HG02623 (cell line): Measurements from ENCODE around the gene MTERF1.
"Not testable (repeated sequence)": the region's sequence is repeated elsewhere in the genome, so short reads cannot be mapped to it uniquely, and the experiment has no call there.

Source experiments
- ATAC-seq: cut with Tn5 transposase; IDR thresholded peaks from one replicate; pipeline ENCODE4 v1.9.1; 2021; ENCODE audit warnings: moderate library complexity; ENCODE audit not compliant: unreplicated experiment

Gene MTERF1

DNA sequence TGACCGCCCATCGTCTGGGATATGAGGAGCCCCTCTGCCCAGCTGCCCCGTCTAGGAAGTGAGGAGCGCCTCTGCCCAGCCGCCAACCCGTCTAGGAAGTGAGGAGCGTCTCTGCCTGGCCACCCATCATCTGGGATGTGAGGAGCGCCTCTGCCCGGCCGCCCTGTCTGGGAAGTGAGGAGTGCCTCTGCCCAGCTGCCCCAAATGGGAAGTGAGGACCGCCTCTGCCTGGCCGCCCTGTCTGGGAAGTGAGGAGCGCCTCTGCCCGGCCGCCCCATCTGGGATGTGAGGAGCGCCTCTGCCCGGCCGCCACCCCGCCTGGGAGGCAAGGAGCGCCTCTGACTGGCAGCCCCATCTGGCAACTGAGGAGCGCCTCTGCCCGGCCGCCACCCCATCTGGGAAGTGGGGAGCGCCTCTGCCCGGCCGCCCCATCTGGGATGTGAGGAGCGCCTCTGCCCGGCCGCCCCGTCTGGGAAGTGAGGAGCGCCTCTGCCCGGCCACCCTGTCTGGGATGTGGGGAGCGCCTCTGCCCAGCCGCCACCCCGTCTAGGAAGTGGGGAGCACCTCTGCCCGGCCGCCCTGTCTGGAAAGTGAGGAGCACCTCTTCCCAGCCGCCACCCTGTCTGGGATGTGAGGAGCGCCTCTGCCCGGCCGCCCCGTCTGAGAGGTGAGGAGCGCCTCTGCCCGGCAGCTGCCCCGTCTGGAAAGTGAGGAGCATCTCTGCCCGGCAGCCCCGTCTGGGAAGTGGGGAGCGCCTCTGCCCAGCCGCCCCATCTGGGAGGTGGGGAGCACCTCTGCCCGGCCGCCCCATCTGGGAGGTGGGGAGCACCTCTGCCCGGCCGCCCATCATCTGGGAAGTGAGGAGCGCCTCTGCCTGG lies 7.1 kb upstream of the MTERF1 start:
- not testable (repeated sequence) for ATAC-seq

DNA sequence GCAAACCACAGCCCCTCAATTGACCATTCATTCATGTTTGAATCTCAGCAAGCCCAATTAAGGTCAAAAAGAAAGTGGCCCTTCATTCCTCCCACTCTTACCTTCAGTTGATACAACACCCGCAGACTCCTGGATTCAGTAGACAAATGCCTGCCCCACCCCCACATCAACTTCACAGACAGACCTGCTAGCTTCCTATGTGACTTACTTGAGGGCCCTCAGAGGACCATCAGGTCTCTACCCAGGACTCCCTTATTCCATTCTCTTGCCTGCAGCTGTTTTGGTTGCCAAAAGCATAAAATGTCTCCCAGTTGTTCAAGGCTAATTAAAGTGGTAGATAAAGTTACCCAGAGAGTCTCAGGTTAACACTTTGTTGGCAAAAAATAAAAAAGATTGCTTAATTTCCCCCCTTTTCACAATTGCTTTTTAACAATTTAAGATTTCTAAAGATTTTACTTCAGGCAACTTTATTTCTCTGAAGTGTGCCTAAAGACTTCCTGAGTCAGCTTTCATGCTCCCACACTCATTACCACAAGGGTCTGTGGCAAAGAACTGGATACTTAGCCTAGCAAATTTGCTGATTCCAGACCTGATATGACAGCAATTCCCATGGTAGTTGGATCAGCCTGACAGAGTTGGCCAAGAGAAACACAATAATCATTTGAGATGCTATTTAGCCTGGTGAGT lies 3.3 kb upstream of the MTERF1 start:
- no peak for ATAC-seq

DNA sequence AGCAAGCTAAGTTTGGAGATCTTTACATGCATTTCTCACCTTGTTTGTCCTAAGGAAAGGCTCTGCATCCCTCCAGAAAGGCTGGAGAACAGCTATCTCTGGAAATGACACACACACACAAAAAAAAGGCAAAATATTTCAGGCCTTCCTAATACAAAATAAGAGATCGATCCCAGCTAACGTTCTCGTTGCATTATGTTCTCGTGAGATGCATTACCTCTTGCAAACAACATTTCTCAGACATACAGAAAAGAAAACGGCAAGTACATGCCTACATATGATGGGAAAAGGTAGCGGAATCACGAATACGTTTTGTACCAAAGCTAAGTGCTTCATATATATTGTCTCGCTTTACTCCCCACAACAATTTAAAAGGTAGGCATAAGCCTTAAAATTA lies 488 bp downstream of the MTERF1 start:
- ATAC-seq, result peak; percentile 4

DNA sequence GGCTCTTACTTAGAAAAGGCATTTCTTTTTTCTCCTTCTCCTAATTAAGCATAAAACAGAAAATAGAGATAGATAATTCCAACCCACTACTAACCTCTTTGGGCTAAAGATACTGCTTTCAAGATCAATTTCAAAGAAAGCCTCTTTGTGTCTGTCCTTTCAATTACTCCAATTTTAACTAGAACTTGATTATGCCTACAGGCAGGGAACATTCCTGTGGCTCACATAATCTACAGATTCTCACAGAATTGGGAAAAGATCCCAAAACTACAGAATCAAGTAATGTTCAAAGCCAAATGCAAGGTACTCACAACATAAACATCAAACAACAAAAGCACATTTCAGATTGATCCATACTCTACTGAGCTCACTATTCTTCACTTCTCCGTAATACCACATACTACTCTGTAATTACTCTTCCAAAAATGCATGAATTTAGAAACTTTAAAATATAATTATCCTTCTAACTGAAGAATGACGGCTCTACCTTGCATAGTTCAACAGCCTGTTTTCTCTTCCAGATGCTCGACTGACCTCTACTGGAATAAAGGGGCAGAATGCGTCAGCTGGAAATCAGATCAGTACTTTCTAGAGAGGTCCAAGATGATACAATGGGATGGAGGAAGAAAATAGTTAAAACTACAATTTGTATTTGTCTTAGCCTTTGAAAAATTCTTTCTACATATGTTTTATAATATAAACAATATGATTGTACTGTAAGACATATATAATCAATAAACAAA lies 3.9 kb downstream of the MTERF1 start:
- no peak for ATAC-seq

DNA sequence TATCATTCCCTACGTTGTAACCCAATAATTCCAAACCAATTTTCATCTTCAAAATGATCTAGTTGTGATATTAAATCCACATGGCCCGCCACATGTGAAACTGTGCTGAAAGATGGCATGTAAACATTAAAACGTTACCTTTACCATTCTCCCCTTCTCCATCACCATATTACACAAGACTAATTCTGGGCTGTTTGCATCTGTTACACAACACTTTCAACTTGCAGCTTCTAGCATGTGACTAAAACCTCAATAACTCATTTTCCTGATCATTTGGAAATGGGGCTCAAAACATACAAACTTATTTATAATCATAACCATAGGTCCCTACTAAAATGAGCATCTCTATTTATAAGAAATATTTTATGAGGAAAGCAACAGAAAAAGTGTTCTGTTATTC lies 4.7 kb downstream of the MTERF1 start:
- ATAC-seq, result no peak

DNA sequence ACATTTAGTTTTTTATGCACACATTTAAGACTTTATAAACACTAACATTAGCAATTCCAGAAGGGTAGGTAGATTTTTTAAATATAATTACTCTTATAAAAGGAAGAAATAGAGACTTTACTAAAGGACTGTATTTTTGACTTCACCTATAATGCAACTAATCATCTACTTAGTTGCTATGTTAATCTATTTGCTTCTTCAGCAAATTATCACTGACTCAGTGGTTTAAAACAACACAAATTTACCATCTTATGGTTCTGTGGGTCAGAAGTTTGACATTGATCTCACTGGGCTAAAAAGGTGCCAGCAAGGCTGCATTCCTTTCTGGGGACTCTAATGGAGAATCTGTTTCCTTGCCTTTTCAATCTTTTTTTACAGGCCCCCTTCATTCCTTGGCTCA lies 7.6 kb downstream of the MTERF1 start:
- ATAC-seq, result no peak

DNA sequence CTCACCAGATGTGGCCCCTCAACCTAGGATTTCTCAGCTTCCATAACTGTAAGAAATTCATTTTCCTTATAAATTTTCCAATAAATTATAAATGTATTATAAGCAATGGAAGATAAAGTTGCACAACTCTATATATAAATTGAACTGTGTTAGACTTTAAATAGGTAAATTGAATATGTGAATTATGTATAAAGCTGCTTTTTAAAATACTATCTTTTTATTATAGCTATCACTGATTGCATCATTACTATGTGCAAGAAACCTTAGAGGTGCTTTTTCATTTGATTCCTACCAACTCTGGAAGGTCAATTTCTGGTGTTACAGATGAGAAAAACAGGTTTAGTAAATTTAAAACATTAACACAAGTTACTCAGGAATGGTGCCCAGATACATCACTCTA lies 8.4 kb downstream of the MTERF1 start:
- no peak for ATAC-seq

DNA sequence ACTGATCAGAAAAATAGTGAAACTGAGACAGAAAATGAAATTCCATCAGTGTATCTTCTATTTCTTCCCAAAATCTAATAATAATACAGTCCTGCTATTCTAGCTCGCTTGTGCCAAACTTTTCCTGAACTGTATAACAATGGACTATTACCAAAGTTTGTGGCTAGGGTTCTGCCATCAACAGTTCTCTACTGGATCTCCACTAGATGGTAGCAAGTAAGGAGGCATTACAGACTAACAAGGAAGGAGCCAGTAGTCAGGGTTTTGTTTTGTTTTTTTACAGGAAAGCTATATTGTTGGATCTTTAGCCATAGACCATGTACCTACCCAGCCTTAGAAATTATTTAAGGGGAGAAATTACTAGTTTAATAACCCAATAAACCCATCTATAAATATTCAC lies 10.8 kb downstream of the MTERF1 start:
- no peak for ATAC-seq

DNA sequence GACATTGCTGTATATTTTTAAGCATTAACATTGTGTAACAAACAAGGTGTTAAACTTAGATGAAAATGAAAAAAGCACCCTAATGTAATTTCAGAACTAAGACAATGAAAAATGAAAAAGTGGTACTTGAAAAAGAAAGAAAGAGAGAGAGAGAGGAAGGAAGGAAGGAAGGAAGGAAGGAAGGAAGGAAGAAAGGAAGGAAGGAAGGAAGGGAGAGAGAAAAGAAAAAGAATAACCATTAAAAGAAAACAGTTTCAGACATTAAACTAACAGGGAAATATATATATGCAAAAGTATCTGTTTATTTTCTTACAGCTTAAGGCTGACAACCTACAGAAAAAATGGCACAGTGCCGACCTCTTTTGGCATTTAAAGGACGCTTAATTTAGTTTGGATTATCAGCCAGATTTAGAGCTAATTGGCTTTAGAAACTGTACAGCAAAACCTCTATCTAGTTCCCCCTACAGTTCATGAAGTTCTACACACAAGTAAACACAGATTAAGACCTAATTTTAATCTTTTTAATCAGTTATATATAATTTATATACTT lies 13.8 kb downstream of the MTERF1 start:
- no peak for ATAC-seq

DNA sequence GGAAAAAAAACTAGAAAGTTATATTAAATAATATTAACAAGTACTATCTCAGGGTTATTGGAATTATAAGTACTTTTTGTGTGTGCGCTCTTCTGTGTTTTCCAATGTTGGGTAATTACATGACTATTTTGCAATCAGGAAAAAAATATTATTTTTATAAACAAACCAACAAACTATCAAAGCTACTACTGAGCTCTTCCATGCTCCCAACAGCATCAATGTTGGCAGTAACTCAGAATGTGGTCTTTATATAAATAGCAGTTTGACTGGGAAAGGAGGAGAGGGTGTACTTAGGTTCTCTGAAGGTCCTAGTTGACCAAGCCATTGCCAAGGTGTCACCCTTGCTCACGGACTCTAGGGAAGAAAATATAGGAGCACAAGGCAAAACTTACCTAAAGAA lies 15.0 kb downstream of the MTERF1 start:
- no peak for ATAC-seq

DNA sequence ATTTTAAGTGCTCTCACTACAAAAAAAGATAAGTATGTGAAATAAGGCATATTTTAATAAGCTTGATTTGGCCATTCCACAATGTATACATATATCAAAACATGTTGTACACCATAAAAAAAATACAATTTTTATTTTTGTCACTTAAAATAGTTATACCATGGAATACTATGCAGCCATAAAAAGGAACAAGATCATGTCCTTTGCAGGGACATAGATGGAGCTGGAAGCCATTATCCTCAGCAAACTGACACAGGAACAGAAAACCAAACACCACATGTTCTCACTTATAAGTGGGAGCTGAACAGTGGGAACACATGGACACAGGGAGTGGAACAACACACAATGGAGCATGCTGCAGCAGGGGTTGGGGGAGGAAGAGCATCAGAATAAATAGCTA lies 15.9 kb downstream of the MTERF1 start:
- not testable (repeated sequence) for ATAC-seq

DNA sequence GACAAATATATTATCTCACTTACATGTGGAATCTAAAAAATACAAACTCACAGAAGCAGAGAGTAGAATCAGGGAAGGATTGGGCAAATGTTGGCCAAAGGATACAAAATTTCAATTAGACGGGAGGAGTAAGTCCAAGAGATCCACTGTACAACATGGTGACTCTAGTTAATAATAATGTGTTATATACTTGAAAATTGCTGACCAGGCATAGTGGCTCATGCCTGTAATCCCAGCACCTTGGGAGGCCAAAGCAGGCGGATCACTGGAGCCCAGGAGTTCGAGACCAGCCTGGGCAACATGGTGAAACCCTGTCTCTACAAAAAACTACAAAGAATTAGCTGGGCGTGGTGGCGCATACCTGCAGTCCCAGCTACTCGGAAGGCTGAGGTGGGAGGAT lies 16.4 kb downstream of the MTERF1 start:
- ATAC-seq, result no peak

DNA sequence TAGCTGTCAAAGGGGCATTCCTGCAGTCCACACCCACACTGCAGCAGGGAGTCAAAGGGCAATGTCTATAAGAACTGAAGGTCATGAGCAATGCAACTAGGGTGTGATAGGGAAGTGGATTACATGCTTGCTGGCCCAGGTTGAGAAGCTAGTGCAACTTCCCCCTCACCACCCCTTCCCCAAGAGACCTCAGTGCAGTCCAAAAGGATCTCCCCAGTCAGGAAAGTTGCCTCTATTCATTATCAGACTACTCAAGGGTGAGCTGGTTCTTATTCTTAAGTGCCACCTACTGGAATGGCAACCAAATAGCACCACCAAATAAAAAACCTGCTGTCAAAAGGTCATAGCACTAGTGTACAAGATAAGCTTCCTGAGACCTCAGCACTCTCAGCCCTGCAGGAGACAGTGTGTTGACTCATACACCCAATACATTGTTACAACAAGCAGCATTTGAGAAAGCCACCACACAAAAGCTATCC lies 28.2 kb downstream of the MTERF1 start:
- no peak for ATAC-seq

DNA sequence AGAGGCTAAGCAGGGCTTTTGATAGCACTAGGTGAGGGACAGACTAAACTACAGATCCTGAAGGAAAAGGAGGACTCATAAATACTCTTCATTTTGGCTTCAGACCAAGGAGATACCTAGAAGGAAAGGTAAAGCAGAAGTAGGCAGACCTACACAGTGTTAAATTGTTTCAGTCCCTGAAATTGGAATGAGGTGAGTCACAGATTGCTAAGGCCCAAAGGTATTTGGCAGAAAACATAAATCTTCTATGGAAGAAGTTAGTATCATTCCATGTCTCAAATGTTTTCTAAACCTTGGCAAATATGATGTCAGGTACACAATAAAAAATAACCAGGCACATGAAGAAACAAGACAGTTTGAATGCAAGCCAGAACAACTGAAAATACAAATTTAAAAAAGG lies 30.0 kb downstream of the MTERF1 start:
- ATAC-seq, result no peak

DNA sequence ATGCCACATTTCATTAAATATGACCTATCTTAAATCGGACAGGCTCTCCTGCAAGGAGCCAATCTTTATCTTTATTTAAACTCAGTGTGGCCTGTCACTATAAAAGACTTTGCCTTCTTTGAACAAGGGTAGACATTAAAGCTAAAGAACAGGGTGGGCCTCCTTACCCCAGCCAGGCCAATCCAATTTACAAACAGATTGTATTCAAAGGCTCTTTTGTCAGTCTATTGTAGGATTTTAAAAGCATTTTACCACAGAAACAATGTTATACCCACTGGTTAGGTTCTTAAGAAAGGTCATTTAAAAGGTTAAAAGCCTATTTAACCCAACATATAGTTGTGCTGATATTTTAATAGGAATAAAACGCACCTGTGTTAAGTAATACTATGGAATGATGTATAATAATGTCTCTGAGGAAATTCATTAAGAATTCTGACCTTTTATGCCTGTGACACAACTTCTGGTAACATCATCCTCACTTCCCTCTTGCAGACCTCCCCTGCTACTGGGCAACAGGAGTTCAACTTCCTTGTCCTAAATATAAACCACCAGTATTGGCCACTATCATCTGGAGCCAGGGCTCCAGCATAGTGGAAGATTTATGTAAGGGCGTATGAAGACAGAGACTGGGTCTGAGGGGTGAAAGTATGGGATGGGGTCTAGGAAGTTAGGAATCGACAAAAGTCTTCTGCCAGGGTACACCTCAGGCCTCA lies 32.5 kb downstream of the MTERF1 start:
- ATAC-seq, result no peak

DNA sequence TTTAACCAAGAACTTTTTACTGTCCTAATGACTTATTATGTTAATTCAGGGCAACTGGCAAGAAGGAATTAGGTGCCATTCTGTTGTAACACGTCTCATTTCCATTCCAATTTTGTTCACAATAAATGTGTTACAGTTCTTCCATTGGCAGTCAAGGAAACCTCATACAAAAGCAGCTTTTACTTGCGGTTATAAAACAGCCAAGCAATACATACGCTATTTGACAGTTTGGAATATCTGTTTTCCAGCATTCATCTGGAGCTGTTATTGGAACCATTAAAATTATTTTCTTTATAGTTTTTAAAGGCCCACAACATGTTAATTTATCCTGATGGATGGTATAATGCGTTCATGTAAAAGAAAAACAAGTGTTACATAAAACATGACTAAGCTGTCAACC lies 33.3 kb downstream of the MTERF1 start:
- ATAC-seq, result no peak

DNA sequence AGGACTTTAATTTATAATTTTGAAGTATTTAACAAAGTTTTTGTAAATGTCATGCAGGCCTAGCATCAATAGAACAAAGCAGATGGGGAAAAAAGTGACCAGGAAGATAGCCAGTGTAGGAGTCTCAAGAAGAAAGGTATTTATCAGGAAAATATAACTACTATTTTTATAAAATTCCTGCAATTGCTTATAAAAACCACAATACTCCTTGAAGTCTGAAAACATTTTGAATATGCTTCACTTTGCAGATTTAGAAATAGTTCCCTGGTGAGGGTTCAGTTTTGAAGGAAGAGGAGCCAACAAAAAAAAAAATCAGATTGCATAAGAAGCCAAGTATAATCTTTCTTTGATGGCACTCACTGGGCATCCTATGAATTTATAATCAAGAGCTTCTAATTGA lies 34.1 kb downstream of the MTERF1 start:
- ATAC-seq, result no peak

DNA sequence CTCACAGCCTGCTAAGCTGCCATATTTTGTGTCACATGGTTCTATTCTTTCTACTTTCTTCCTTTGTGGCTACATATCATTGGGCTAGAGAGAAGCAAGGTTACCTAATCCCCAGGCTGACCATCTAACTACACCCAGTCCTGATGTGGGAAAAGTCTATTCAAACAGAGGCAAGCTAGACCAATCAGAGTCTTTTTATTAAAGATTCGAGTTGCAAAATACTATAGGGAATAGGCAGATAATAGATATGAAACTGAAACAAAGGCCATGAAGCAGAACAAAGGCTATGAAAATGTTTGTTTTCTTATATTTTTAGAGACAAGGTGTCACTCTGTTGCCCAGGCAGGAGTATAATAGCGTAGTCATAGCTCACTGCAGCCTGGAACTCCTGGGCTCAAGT lies 36.7 kb downstream of the MTERF1 start:
- ATAC-seq, result peak; percentile 94

DNA sequence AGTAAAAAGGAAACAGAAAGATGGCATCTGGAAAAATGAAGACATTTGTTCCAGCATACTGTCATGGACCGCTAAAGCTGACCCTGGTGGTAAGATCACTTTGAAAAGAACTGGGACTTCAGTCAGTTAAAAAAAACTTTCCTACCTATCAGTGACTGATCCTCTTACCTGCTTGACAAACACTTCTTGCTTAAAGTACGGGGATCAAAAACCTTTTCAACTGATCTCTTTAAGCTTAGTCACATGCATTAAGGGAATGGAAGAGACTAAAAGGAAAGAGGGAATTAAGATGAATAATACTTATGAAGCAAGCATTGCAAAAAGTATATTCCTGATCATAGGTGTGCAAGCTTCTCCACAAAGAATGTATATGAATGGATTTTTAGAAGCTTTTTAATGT lies 42.1 kb downstream of the MTERF1 start:
- no peak for ATAC-seq

DNA sequence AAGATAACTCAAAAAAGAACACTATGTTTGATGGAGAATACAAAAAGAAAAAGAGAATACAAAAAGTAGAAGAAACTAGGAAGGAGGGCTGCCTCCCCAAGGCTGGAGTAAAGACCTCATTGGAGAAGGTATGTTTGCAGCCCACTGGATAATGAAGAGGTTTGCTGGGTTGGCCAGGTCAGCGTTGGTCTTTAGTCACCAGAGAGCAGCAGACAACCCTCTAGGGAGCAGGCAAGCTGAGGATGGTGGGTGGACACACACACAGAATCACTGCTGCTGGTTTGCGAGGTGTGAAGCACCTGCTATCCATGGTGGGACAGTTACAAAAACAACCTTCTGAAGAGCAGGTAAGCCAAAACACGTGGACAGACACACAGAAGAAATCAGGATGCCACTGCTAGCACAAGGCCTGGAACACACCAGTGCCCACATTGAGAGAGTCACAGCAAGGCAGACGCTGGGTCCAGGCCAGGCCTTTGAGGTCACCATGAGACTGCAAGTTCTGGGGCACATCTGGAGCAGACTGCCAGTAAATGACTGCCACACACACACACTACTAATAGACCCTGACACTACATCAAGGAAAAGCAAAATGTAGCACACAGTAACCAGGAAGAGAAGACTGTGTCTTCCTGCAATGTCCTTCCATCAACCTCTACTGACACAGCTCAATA lies 43.0 kb downstream of the MTERF1 start:
- ATAC-seq, result no peak
